Pancreas (tissue), 10 donors: ENCODE results near the gene PPP1R14D. TPM values are rescaled to one million over a fixed set of nuclear protein-coding genes. Genes with fewer than 3 reads are reported as not detected.

Source experiments
- ATAC-seq, 4 donors: fragments of 200-7000 bp; cut with Tn5 transposase; one replicate each; pipeline versions ENCODE4 v1.8.0 to v1.9.1; 2020; ENCODE audit warnings: mild to moderate bottlenecking in 4 of 4, moderate library complexity in 4 of 4
- DNase-seq, 6 donors: peaks; one replicate each; pipeline ENCODE4 v3.0.0-alpha.2; 2020
- FAIRE-seq: peaks from 2 replicates; lab custom pipeline; 2012; peaks lifted over from hg19 to GRCh38; lab: Jason Lieb, UNC
- H3K27ac ChIP-seq, 4 donors: fragments of 200-600 bp; sonication (generic); 1 replicate in 3 of 4; 2 replicates in 1 of 4; pipeline versions ENCODE4 v1.5.0 to v1.8.0; 2020
- H3K27me3 ChIP-seq, 4 donors: fragments of 200-600 bp; one replicate each; pipeline ENCODE4 v1.8.0; 2021
- H3K36me3 ChIP-seq, 3 donors: fragments of 200-600 bp; sonication (generic) in 1 of 3; one replicate each; pipeline versions ENCODE4 v1.5.0 to v1.8.0; 2020 to 2021
- H3K4me1 ChIP-seq, 3 donors: fragments of 200-600 bp; one replicate each; pipeline ENCODE4 v1.8.0; 2021
- H3K4me3 ChIP-seq, 4 donors: fragments of 200-600 bp; sonication (generic) in 2 of 4; one replicate each; pipeline versions ENCODE4 v1.5.0 to v1.8.0; 2020 to 2021
- H3K9me3 ChIP-seq, 4 donors: fragments of 200-600 bp; one replicate each; pipeline ENCODE4 v1.8.0; 2021
- CTCF ChIP-seq, 4 donors: fragments of 200-600 bp; sonication (generic) in 3 of 4; IDR thresholded peaks; one replicate each; pipeline versions ENCODE4 v1.5.0 to v1.8.0; 2021; ENCODE audit warnings: antibody characterized with exemption in 4 of 4
- WGBS, 2 donors: extraction: QIAGEN DNeasy Blood & Tissue Kit; methylation state at CpG; one replicate each; pipeline ENCODE4 v1.1.7; 2013; 5-methylcytosine and 5-hydroxymethylcytosine counted together
- intact Hi-C, 3 donors: fragments of 100-400 bp; cut with DNase I; formaldehyde crosslinking; loops; one replicate each; pipeline versions ENCODE4 v1.11.1 to v1.14.2; 2022
- polyA plus RNA-seq, 2 donors: library from polyadenylated mRNA; stranded (reverse); fragments of 200-250 nt; gene quantifications; one replicate each; pipeline ENCODE4 v1.2.3, GENCODE V29; 2013
- total RNA-seq, 6 donors: library from RNA; stranded (reverse); fragmentation: NEBNext Ultra II Directional in 4 of 6; extraction: Animal tissue kit (Norgen Biotek cat#: 25700) in 4 of 6; gene quantifications; one replicate each; pipeline versions ENCODE4 v1.2.1 to v1.2.4, GENCODE V29; 2021 to 2023
- donor health status: healthy with polysubstance abuse.
- donor health status: DM: no; HTN: no; CAD: no; lungs with moderate emphysema.
- donor health status: DM: no; HTN: no; CAD: no.
- donor health status: control.
- donor health status: control.
- donor health status: Bipolar disorder and iron deficiency.
- donor health status: DM: yes; HTN: yes; CAD: no.
- donor health status: DM: no; HTN: no; CAD: no.
- donor health status: DM: no; HTN: no; CAD: no.
- donor health status: DM: yes; HTN: yes; CAD: no.

Gene PPP1R14D
- total and polyA plus RNA-seq, 8 donors, result 0.23 to 2.6 (median 0.55) TPM; not detected in 4

DNA sequence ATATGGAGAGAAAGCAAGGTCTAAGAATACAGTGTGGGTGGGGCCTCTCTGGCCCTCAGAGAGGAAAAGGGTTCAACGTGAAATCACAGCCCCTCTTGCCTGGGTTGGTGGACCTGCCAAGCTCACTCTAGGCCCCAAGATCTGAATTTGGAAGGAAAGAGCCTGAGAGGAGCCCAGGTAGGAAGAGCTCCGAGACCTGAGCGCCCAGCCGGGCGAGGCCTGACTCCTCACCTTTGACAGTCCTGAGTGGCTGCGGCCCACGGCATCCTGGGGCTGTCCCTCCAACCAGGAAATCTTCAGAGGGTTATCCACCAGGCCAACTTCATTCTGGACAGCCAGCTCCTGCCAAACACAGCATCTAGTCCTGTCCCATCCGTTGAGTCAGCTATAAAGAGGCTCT lies 55.0 kb downstream of the PPP1R14D start:
- Histone ChIP-seq H3K27me3 (no peaks in the 10 kb centered on the region), H3K36me3 (peaks cover 0 to 38% (median 18%) of the 10 kb centered on the region in 3 donors), H3K4me1 (no peaks in the 10 kb centered on the region), H3K9me3 (no peaks in the 10 kb centered on the region), H3K4me3 (no peak overlapping the region), H3K27ac (no peak overlapping the region)
- no peak for ATAC-seq
- TF ChIP-seq CTCF (IDR thresholded peaks at IDR 0.05), result no peak
- no peak for FAIRE-seq
- DNase-seq, result peak in 1 of 6 donors; percentile 35
- 88 to 94% methylated on average over 8 of the region's 8 CpGs for WGBS, 2 donors
- intact Hi-C loops, result no loop called here

DNA sequence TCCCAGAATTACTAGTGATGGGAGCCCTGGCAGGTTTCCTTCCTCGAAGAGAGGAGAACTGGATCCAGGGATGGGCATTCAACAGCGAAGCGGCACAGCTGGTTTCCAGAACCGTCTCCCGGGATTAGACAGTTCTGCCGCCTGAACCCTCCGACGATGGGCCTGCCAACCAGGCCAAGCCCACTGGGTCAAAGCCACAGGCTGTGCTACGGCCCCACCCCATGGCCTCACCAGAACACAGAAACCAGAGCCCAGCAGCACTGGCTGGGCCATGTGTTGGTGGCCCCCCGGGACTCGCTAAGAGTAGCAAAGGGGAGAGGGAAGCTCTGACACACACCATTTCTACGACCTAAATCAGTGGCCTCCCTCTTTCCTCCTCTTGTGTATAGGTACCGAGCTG lies 56.5 kb downstream of the PPP1R14D start:
- DNase-seq (peak in 1 of 6 donors; percentile 39), FAIRE-seq (no peak), ATAC-seq (no peak)
- Histone ChIP-seq H3K9me3 (no peaks in the 10 kb centered on the region), H3K4me1 (no peaks in the 10 kb centered on the region), H3K36me3 (peaks cover 0 to 32% (median 18%) of the 10 kb centered on the region in 3 donors), H3K4me3 (no peak overlapping the region), H3K27me3 (no peaks in the 10 kb centered on the region), H3K27ac (no peak overlapping the region)
- no peak for TF ChIP-seq CTCF (IDR thresholded peaks at IDR 0.05)
- WGBS, 2 donors, result 90 to 91% methylated on average over 12 to 13 of the region's 13 CpGs
- intact Hi-C loops, result no loop called here

DNA sequence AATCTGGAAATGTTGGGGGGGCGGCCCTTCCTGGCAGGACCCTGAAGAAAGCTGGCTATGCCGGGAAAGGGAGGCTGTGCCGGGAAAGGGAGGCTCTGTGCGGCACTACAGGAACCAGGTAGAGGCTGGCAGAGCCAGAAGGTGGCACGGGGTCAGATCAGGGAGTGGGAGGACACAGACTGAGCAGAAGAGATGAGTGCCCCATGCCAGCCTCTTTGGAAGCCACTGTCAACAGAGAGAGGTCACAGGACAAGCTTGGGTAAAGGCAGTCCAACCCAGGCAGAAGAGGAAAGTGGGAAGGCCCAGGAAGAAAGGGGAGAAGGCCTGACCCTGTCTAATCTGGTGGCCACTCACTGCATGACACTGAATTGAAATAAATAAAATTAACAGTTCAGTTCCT lies 57.3 kb downstream of the PPP1R14D start:
- H3K36me3 ChIP-seq, result peaks cover 0 to 32% (median 15%) of the 10 kb centered on the region in 3 donors
- no peak for TF ChIP-seq CTCF (IDR thresholded peaks at IDR 0.05)
- H3K4me3 ChIP-seq, result no peak overlapping the region
- intact Hi-C loops, result no loop called here
- DNase-seq, result peak in 1 of 6 donors; percentile 3
- WGBS, 2 donors, result 93 to 95% methylated on average over 5 of the region's 5 CpGs
- H3K27ac ChIP-seq, result no peak overlapping the region
- H3K27me3 ChIP-seq, result no peaks in the 10 kb centered on the region
- H3K4me1 ChIP-seq, result no peaks in the 10 kb centered on the region
- ATAC-seq, result no peak
- no peaks in the 10 kb centered on the region for H3K9me3 ChIP-seq
- FAIRE-seq, result no peak

DNA sequence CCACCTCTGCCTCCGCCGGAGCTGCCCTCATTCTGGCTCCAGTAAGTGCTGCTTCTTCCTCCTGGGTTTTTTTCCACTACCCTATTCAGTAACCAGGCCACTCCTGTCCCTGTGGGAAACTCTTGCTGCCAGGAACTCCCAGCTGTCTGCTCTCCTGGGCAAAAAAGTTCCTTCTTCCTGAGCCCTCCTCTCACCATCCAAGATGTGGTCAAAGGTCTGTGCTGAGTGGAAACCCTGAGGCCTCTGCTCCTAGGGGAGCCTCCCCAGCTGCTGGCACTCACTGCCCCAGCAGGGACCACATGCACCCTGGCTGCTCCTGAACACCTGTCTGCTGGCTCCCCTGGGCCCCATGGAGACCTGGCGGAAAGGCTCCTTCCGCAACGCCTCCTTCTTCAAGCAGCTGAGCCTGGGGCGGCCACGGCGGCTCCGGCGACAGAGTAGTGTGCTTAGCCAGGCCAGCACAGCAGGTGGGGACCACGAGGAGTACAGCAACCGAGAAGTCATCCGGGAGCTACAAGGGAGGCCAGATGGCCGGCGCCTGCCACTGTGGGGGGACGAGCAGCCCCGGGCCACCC lies 58.3 kb downstream of the PPP1R14D start:
- DNase-seq (no peak), FAIRE-seq (no peak), ATAC-seq (peak in 2 of 4 donors; percentile 2 to 5)
- peak overlapping the region in 2 of 4 donors; percentile 43 to 51 for H3K27ac ChIP-seq
- H3K4me1 ChIP-seq, result peaks cover 0 to 4% (median under 1%) of the 10 kb centered on the region in 3 donors
- H3K27me3 ChIP-seq, result no peaks in the 10 kb centered on the region
- H3K9me3 ChIP-seq, result no peaks in the 10 kb centered on the region
- intact Hi-C loops, result no loop called here
- no peak for TF ChIP-seq CTCF (IDR thresholded peaks at IDR 0.05)
- peaks cover 0 to 21% (median 6%) of the 10 kb centered on the region in 3 donors for H3K36me3 ChIP-seq
- WGBS, 2 donors, result 88 to 91% methylated on average over 16 to 17 of the region's 17 CpGs
- no peak overlapping the region for H3K4me3 ChIP-seq
